Measurements from ENCODE around the gene SUFU.

SUFU gene

GRCh38 chr10:102608487-102608886 lies 104.7 kb downstream of the SUFU start:
- Histone ChIP-seq H3K4me3 (IDR thresholded peaks at IDR 0.05; ENCODE audit: insufficient read depth, low read depth, low read length) (no peak overlapping the region), H3K4me2 (no peak overlapping the region), H3K36me3 (ENCODE audit: insufficient read depth) (no peaks in the 10 kb centered on the region), H3K4me1 (ENCODE audit: low read depth, poor library complexity, severe bottlenecking) (peaks cover 6% of the 10 kb centered on the region), H3K9ac (no peak overlapping the region), H4K20me1 (ENCODE audit: insufficient read depth) (no peaks in the 10 kb centered on the region), H3K27ac (no peak overlapping the region), H3K79me2 (ENCODE audit: insufficient read depth, low read depth) (no peaks in the 10 kb centered on the region), H2AFZ (ENCODE audit: low read depth) (no peak overlapping the region), H3K27me3 (ENCODE audit: insufficient read depth, low read depth) (no peaks in the 10 kb centered on the region)
- TF ChIP-seq CTCF (conservative IDR thresholded peaks at IDR 0.05; ENCODE audit: low read depth, low read length), result no peak

- Histone ChIP-seq H4K20me1 (ENCODE audit: insufficient read depth) (no peaks in the 10 kb centered on the region), H3K9ac (no peak overlapping the region), H3K4me1 (ENCODE audit: low read depth, poor library complexity, severe bottlenecking) (peaks cover 6% of the 10 kb centered on the region), H3K27ac (no peak overlapping the region), H3K4me2 (no peak overlapping the region), H3K79me2 (ENCODE audit: insufficient read depth, low read depth) (no peaks in the 10 kb centered on the region), H2AFZ (ENCODE audit: low read depth) (no peak overlapping the region), H3K27me3 (ENCODE audit: insufficient read depth, low read depth) (no peaks in the 10 kb centered on the region), H3K4me3 (IDR thresholded peaks at IDR 0.05; ENCODE audit: insufficient read depth, low read depth, low read length) (no peak overlapping the region), H3K36me3 (ENCODE audit: insufficient read depth) (no peaks in the 10 kb centered on the region)
- no peak for TF ChIP-seq CTCF (conservative IDR thresholded peaks at IDR 0.05; ENCODE audit: low read depth, low read length)
These were observed 106.7 kb downstream of the SUFU start for GRCh38 chr10:102610441-102610887.

- H3K27me3 ChIP-seq (ENCODE audit: insufficient read depth, low read depth), result no peaks in the 10 kb centered on the region
- H2AFZ ChIP-seq (ENCODE audit: low read depth), result no peak overlapping the region
- no peak overlapping the region for H3K4me3 ChIP-seq (IDR thresholded peaks at IDR 0.05; ENCODE audit: insufficient read depth, low read depth, low read length)
- H3K27ac ChIP-seq, result no peak overlapping the region
- H3K4me2 ChIP-seq, result no peak overlapping the region
- no peak for TF ChIP-seq CTCF (conservative IDR thresholded peaks at IDR 0.05; ENCODE audit: low read depth, low read length)
- H3K9ac ChIP-seq, result no peak overlapping the region
- H3K4me1 ChIP-seq (ENCODE audit: low read depth, poor library complexity, severe bottlenecking), result peaks cover 6% of the 10 kb centered on the region
- H3K36me3 ChIP-seq (ENCODE audit: insufficient read depth), result no peaks in the 10 kb centered on the region
- H4K20me1 ChIP-seq (ENCODE audit: insufficient read depth), result no peaks in the 10 kb centered on the region
- H3K79me2 ChIP-seq (ENCODE audit: insufficient read depth, low read depth), result no peaks in the 10 kb centered on the region
These were observed 107.8 kb downstream of the SUFU start for GRCh38 chr10:102611514-102612087.

GRCh38 chr10:102612964-102613275 lies 109.1 kb downstream of the SUFU start:
- no peak overlapping the region for H2AFZ ChIP-seq (ENCODE audit: low read depth)
- no peaks in the 10 kb centered on the region for H3K79me2 ChIP-seq (ENCODE audit: insufficient read depth, low read depth)
- H3K27ac ChIP-seq, result no peak overlapping the region
- no peak for TF ChIP-seq CTCF (conservative IDR thresholded peaks at IDR 0.05; ENCODE audit: low read depth, low read length)
- H3K4me1 ChIP-seq (ENCODE audit: low read depth, poor library complexity, severe bottlenecking), result peaks cover 6% of the 10 kb centered on the region
- H3K4me3 ChIP-seq (IDR thresholded peaks at IDR 0.05; ENCODE audit: insufficient read depth, low read depth, low read length), result no peak overlapping the region
- no peaks in the 10 kb centered on the region for H3K27me3 ChIP-seq (ENCODE audit: insufficient read depth, low read depth)
- H3K9ac ChIP-seq, result no peak overlapping the region
- no peak overlapping the region for H3K4me2 ChIP-seq
- no peaks in the 10 kb centered on the region for H4K20me1 ChIP-seq (ENCODE audit: insufficient read depth)
- no peaks in the 10 kb centered on the region for H3K36me3 ChIP-seq (ENCODE audit: insufficient read depth)
